H9 (cell line): Measurements from ENCODE around the gene CFAP100. TPM values are rescaled to one million over a fixed set of nuclear protein-coding genes. Genes with fewer than 3 reads are reported as not detected.

ENCODE experiments used
- DNase-seq: peaks from one replicate; pipeline ENCODE4 v3.0.0-alpha.2; 2017
- H2AFZ ChIP-seq: one replicate; pipeline ENCODE4 v1.6.1; 2013; ENCODE audit warnings: mild to moderate bottlenecking, low read length, control low read depth, moderate library complexity
- H2AK5ac ChIP-seq: 2 replicates; pipeline ENCODE4 v1.6.1; 2013; ENCODE audit warnings: low read length, control low read depth, mixed read lengths; ENCODE audit not compliant: insufficient read length
- H2BK120ac ChIP-seq: one replicate; pipeline ENCODE4 v1.6.1; 2013; ENCODE audit warnings: low read depth, mild to moderate bottlenecking, low read length, control low read depth, inconsistent platforms; ENCODE audit not compliant: poor library complexity, severe bottlenecking
- H2BK12ac ChIP-seq: 2 replicates; pipeline ENCODE4 v1.6.1; 2013; ENCODE audit warnings: low read length, control low read depth, mixed read lengths, low read depth; ENCODE audit not compliant: insufficient read length
- H2BK15ac ChIP-seq: 2 replicates; pipeline ENCODE4 v1.6.1; 2013; ENCODE audit warnings: low read depth, low read length, control low read depth
- H2BK20ac ChIP-seq: one replicate; pipeline ENCODE4 v1.6.1; 2013; ENCODE audit warnings: low read depth, mild to moderate bottlenecking, low read length, control low read depth, inconsistent platforms; ENCODE audit not compliant: poor library complexity, severe bottlenecking
- H2BK5ac ChIP-seq: 2 replicates; pipeline ENCODE4 v1.6.1; 2013; ENCODE audit warnings: low read length, control low read depth, mixed read lengths; ENCODE audit not compliant: insufficient read length
- H3K14ac ChIP-seq: 2 replicates; pipeline ENCODE4 v1.6.1; 2013; ENCODE audit warnings: low read length, control low read depth; ENCODE audit not compliant: insufficient read depth
- H3K18ac ChIP-seq: 2 replicates; pipeline ENCODE4 v1.6.1; 2013; ENCODE audit warnings: low read depth, mild to moderate bottlenecking, mixed read lengths, low read length, control low read depth; ENCODE audit not compliant: insufficient read length
- H3K23ac ChIP-seq: 2 replicates; pipeline ENCODE4 v1.6.1; 2013; ENCODE audit warnings: low read length, control low read depth, mixed read lengths, low read depth; ENCODE audit not compliant: insufficient read length
- H3K23me2 ChIP-seq: 2 replicates; pipeline ENCODE4 v1.6.1; 2013; ENCODE audit warnings: low read depth, mild to moderate bottlenecking, mixed read lengths, low read length, control low read depth; ENCODE audit not compliant: insufficient read length, poor library complexity, severe bottlenecking
- H3K27ac ChIP-seq: 2 replicates; pipeline ENCODE4 v1.5.1; 2013; ENCODE audit warnings: low read length, control low read depth, mixed read lengths, low read depth; ENCODE audit not compliant: insufficient read length
- H3K27me3 ChIP-seq: 2 replicates; pipeline ENCODE4 v1.6.1; 2013; ENCODE audit warnings: low read length, control low read depth, inconsistent platforms; ENCODE audit not compliant: insufficient read depth
- H3K4ac ChIP-seq: 2 replicates; pipeline ENCODE4 v1.6.1; 2013; ENCODE audit warnings: low read depth, mild to moderate bottlenecking, control low read depth, inconsistent platforms, low read length, moderate library complexity
- H3K4me1 ChIP-seq: 2 replicates; pipeline ENCODE4 v1.6.1; 2013; ENCODE audit warnings: low read length, control low read depth, inconsistent platforms; ENCODE audit not compliant: insufficient read depth
- H3K4me2 ChIP-seq: 2 replicates; pipeline ENCODE4 v1.6.1; 2013; ENCODE audit warnings: low read length, control low read depth, mixed read lengths; ENCODE audit not compliant: insufficient read length, insufficient read depth
- H3K56ac ChIP-seq: 2 replicates; pipeline ENCODE4 v1.6.1; 2013; ENCODE audit warnings: low read depth, mild to moderate bottlenecking, mixed read lengths, low read length, control low read depth; ENCODE audit not compliant: insufficient read length
- H3K79me1 ChIP-seq: 2 replicates; pipeline ENCODE4 v1.6.1; 2013; ENCODE audit warnings: low read depth, mild to moderate bottlenecking, moderate library complexity, low read length, control low read depth, inconsistent platforms; ENCODE audit not compliant: insufficient read depth, poor library complexity, severe bottlenecking
- H3K79me2 ChIP-seq: 2 replicates; pipeline ENCODE4 v1.6.1; 2013; ENCODE audit warnings: low read length, control low read depth, inconsistent platforms; ENCODE audit not compliant: insufficient read depth
- H3K9ac ChIP-seq: 2 replicates; pipeline ENCODE4 v1.6.1; 2013; ENCODE audit warnings: low read length, control low read depth, mixed read lengths; ENCODE audit not compliant: insufficient read length; ENCODE audit errors: extremely low read depth
- H3K9me3 ChIP-seq: one replicate; pipeline ENCODE4 v1.6.1; 2013; ENCODE audit warnings: low read depth, low read length, inconsistent platforms; ENCODE audit not compliant: control insufficient read depth
- H3T11ph ChIP-seq: one replicate; pipeline ENCODE4 v1.6.1; 2013; ENCODE audit warnings: mild to moderate bottlenecking, low read length, control low read depth, inconsistent platforms
- H4K20me1 ChIP-seq: one replicate; pipeline ENCODE4 v1.6.1; 2013; ENCODE audit not compliant: control insufficient read depth, insufficient read length, insufficient read depth
- H4K5ac ChIP-seq: 2 replicates; pipeline ENCODE4 v1.6.1; 2013; ENCODE audit warnings: low read depth, mild to moderate bottlenecking, mixed read lengths, low read length, control low read depth; ENCODE audit not compliant: insufficient read length
- H4K8ac ChIP-seq: replicated peaks from 2 replicates; pipeline ENCODE4 v1.6.1; 2013; ENCODE audit warnings: low read length, control low read depth, mixed read lengths, low read depth; ENCODE audit not compliant: insufficient read length
- H4K91ac ChIP-seq: 2 replicates; pipeline ENCODE4 v1.6.1; 2013; ENCODE audit warnings: low read depth, mild to moderate bottlenecking, moderate library complexity, mixed read lengths, low read length, control low read depth; ENCODE audit not compliant: insufficient read length
- H3K27ac Mint-ChIP-seq, 3 experiments: 2 replicates in 2 of 3; 3 replicates in 1 of 3; pipeline ENCODE4 v1.8.0; 2020 to 2021; ENCODE audit warnings: mixed read lengths in 3 of 3, mild to moderate bottlenecking in 1 of 3, moderate library complexity in 1 of 3
- H3K27me3 Mint-ChIP-seq: 2 replicates; pipeline ENCODE4 v1.8.0; 2021; ENCODE audit warnings: low read depth, mild to moderate bottlenecking, moderate library complexity, mixed read lengths
- H3K36me3 Mint-ChIP-seq, 3 experiments: 2 replicates in 2 of 3; 3 replicates in 1 of 3; pipeline ENCODE4 v1.8.0; 2020 to 2021; ENCODE audit warnings: low read depth in 3 of 3, mixed read lengths in 3 of 3; ENCODE audit not compliant: insufficient read depth in 1 of 3
- H3K4me1 Mint-ChIP-seq, 2 experiments: 2 replicates each; pipeline ENCODE4 v1.8.0; 2020; ENCODE audit warnings: mixed read lengths in 2 of 2
- H3K4me3 Mint-ChIP-seq, 2 experiments: 2 replicates in 1 of 2; 3 replicates in 1 of 2; pipeline ENCODE4 v1.8.0; 2020 to 2021; ENCODE audit warnings: mild to moderate bottlenecking in 2 of 2, mixed read lengths in 2 of 2, moderate library complexity in 1 of 2
- H3K9me3 Mint-ChIP-seq, 2 experiments: 2 replicates in 1 of 2; 3 replicates in 1 of 2; pipeline ENCODE4 v1.8.0; 2020; ENCODE audit warnings: mild to moderate bottlenecking in 2 of 2, mixed read lengths in 2 of 2, moderate library complexity in 1 of 2
- CTCF ChIP-seq: fragments of 200-600 bp; sonication (generic); conservative IDR thresholded peaks from 3 replicates; pipeline ENCODE4 v1.8.0; 2021; ENCODE audit warnings: antibody characterized with exemption, mild to moderate bottlenecking
- WGBS: extraction: QIAGEN DNeasy Blood & Tissue Kit; methylation state at CpG from one replicate; pipeline ENCODE4 v1.1.7; 2013; ENCODE audit warnings: missing lambda C conversion rate, low lambda C conversion rate, mixed read lengths; ENCODE audit not compliant: insufficient read length; ENCODE audit errors: extremely low coverage; 5-methylcytosine and 5-hydroxymethylcytosine counted together
- total RNA-seq: library from RNA; stranded (reverse); gene quantifications from 2 replicates; pipeline ENCODE4 v1.2.1, GENCODE V29; 2021

The CFAP100 gene
- total RNA-seq, 1 experiment from 2014 or later, result 0.44 TPM

- H3K4me1 ChIP-seq, result peaks cover 3% of the 10 kb centered on the region
- H3T11ph ChIP-seq, result no peak overlapping the region
- H3K79me1 ChIP-seq, result no peaks in the 10 kb centered on the region
- peaks cover 3 to 12% of the 10 kb centered on the region in 2 experiments; a peak in 4 of 5 replicates for H3K9me3 Mint-ChIP-seq
- no peak overlapping the region for H2BK20ac ChIP-seq
- H3K4me1 Mint-ChIP-seq, result peaks cover 17 to 21% of the 10 kb centered on the region in 2 experiments
- no peaks in the 10 kb centered on the region for H3K27me3 ChIP-seq
- H4K5ac ChIP-seq, result no peak overlapping the region
- H3K18ac ChIP-seq, result no peak overlapping the region
- H2BK12ac ChIP-seq, result no peak overlapping the region
- H4K20me1 ChIP-seq, result no peaks in the 10 kb centered on the region
- no peak overlapping the region for H3K4me3 Mint-ChIP-seq
- H3K4ac ChIP-seq, result no peak overlapping the region
- no peak for TF ChIP-seq CTCF
- no peak overlapping the region for H2AFZ ChIP-seq
- H3K23ac ChIP-seq, result no peak overlapping the region
- no peak overlapping the region for H4K8ac ChIP-seq
- no peak overlapping the region for H2BK15ac ChIP-seq
- no peaks in the 10 kb centered on the region for H3K79me2 ChIP-seq
- peaks cover 12% of the 10 kb centered on the region for H3K27me3 Mint-ChIP-seq
- DNase-seq, result no peak
- H4K91ac ChIP-seq, result no peak overlapping the region
- no CpG with 5 or more reads among the region's 17 CpGs for WGBS
- no peak overlapping the region for H3K9ac ChIP-seq
- H2BK120ac ChIP-seq, result no peak overlapping the region
- no peak overlapping the region; the same call in 1 of the 2 replicates for H3K14ac ChIP-seq
- no peak overlapping the region for H2BK5ac ChIP-seq
- peak overlapping the region in 1 of 3 experiments; percentile 40; a peak in 2 of 7 replicates for H3K27ac Mint-ChIP-seq
- no peaks in the 10 kb centered on the region for H3K9me3 ChIP-seq
- no peaks in the 10 kb centered on the region; a peak in 1 of 7 replicates for H3K36me3 Mint-ChIP-seq
- no peak overlapping the region for H3K4me2 ChIP-seq
- H2AK5ac ChIP-seq, result no peak overlapping the region
- no peaks in the 10 kb centered on the region for H3K23me2 ChIP-seq
- no peak overlapping the region for H3K27ac ChIP-seq
- H3K56ac ChIP-seq, result no peak overlapping the region
These were observed 14.5 kb upstream of the CFAP100 start for GRCh38 chr3:126380011-126380768.
